NCI-H524 (cell line): ENCODE measurements around the gene UGT1A3.
A peak's percentile ranks its signal among the peaks of the same experiment; 100 is the strongest.

Source experiments
- DNase-seq, 2 experiments: peaks; one replicate each; lab custom pipeline; 2025; lab: John Stamatoyannopoulos, UW

UGT1A3 gene

DNA sequence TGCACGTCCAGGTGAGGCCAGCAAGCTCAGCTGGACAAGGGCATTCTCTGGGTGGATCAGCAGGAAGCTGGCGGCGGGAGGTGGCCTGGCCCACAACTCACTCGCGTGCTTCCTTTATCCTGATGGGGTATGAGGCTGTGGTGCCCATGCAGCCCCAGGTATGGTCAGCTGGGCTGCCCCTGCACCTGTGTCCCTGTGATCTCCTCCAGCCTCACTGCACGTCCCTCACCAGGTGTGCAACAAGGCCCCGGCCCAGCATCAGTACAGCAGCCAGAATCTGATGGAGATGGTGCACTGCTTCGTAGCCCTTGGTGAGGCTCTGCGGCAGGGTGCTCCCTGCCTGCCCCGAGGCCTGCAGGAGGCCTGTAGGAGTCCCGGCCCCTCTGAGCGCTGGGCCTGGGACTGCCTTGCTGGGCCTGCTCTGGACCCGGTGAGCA lies 66.9 kb downstream of the UGT1A3 start:
- DNase-seq, result no peak

DNA sequence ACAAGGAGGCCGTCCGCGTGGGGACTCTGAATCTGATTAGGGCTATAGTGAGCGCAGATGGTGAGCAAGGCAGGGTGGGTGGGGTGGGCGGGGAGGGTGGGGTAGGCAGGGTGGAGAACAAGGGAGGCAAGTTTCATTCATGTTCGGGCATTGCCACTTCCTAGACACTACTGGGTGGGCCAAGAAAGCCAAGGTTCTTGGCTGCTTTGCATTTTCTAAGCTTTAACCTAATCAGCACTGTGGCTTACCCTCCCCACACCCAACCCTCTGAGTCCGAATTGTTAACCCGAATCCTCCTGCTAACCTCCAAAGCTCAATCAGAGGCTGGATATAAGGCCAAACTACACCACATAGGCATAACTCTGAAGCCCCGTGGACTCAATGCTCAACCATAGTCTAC lies 67.4 kb downstream of the UGT1A3 start:
- DNase-seq, result peak in 1 of 2 experiments; percentile 24

DNA sequence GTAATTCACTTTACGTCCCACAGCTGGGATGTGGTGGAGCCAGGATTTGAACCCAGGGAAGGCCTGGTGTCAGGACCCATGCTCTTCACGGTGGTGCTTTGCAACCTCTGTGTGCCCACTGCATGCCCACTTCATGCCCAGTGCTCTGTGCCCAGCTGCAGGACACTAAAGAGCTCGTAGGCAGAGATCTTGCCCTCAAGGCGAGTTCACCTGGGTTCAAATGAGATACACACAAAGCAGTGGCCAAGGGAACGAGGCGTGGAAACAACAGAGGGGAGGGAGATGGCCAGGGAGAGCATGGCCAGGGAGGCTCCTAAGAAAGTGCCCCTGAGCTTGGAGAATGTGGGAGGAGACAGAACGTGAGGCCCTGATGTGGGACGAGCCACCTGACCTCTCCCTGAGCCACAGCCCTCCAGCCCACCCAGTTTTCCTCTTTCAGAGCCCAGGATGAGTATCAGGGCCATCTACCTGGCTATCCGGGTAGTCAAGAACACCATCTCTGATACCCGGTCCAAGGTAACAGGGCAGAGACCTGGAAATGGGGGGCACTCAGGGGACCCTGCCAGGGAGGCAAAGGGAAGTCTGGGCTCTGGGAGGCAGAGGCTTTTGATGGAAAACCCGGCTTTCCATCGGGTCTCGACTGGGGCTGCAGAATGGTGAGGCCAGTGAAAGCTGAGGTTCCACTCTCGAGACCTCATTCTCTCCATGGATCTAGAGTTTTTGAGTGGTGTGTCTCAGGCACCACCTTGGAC lies 69.7 kb downstream of the UGT1A3 start:
- no peak for DNase-seq

- peak; percentile 31 to 61 for DNase-seq
Measured at GRCh38 chr2:233799087-233799665, 70.3 kb downstream of the UGT1A3 start.

DNA sequence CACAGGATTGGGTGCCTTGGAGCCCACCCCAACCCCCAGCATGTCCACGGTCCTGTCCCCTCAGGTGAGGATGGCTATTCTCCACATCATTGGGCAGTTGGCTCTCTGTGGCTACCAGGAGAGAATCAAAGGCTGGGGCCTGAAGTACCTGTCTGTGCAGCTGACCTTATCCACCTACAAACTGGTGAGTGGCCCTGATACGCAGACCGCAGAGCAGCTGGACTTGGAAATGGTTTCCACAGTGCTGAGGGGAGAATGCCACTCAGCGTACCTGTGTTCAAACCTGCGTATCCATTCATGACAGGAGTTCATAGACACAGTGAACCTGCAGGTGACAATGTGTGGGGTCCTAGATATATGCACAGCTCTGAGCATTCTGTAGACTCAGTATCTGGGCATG lies 70.9 kb downstream of the UGT1A3 start:
- no peak for DNase-seq

DNA sequence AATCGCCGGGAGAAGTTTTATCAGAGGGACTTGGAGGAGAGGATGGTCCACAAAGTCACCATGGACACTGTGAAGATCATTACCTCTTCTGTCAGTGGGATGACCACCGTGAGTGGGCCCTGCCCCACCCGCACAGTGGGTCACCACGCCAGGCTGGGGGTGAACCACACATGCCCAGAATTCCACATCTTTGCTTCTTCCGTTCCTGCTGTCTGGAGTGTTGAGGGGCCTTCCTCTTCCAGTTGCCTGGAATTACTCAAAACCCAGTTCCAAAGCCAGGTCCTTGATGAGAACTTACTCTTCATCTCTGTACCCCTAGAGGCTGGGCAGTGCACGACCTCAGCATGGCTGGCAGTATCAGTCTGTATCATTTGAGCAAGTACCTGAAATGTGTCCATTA lies 71.4 kb downstream of the UGT1A3 start:
- DNase-seq, result no peak

DNA sequence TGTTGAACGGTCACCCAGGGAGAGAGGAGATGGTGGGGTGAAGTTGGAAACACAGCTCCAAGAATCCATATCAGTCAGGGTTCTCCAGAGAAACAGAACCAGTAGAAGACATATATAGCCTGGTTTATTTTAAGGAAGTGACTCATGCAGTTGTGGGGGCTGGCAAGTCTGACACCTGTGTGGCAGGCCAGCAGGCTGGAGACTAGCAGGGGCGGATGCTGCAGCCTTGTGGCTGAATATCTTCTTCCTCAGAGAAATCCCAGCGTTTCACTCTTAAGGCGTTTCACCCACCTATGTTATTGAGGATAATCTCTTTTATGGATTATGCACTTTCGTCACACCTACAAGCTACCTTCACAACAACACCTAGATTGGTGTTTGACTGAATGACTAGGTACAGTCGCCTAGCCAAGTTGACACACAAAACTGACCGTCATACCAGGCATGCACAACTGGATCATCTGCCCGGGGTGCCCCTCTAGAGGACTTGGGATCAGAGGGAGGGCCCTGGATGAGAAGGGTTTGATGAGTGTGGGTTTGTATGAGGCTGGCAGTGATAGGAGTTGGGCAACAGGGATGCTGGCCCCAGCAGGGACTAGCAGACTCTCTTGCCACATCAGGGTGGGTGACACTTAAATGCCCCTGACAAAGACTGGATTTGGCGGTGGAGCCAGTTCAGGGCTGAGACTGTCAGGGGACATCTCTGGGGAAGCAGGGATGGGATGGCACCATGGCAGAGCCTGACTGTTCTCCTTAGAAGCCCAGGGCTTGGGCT lies 72.7 kb downstream of the UGT1A3 start:
- no peak for DNase-seq

DNA sequence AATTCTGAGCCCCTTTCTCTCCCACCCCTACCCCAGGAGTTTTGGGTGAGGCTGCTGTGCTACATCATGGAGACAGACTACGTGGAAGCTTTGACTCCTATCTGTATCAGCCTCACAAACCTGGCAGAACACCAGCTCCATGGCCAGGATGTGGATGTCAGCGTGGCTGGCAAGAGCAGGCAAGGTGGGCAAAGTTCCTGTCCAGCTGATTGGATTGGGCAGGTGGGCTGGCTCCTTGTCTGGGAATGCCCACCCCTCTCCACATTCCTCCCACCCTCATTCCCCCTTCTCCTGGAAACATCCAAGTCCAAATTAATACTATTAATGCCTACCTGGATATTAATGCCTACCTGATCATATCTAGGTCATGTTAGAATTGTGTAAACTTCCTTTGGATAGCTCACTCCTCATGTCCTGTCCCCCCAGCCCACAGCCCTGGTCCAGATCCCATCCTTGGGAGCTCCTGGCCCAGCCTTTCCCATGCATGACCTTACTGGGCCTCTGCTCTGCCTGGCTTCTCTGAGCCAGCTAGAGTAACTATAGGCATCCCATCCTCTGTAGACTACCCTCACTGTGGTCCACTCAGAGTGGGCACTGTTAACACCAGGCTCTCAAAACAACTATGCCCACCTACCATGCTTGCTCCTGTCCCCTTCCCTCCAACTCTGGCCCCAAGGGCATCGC lies 73.4 kb downstream of the UGT1A3 start:
- DNase-seq, result no peak

GRCh38 chr2:233803292-233803911 lies 74.6 kb downstream of the UGT1A3 start:
- DNase-seq, result no peak

DNA sequence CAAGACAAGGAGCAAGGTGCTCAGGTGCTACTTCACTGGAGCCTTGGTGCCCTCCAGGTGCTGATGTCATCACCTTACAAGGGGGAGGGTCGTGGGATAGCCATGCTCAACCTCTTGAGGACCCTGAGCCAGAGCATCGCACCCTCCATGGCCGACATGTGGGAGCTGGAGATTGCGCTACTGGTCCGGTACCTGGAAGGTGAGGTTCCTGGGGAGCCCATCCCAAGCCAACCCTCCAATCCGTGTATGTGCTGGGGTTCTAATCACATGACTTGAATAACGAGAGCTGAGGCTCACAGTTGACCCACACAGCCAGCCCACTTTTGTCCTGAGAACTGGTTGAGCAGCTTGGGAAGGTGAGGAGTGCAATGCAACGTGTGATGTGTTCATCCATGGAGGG lies 75.2 kb downstream of the UGT1A3 start:
- no peak for DNase-seq

DNA sequence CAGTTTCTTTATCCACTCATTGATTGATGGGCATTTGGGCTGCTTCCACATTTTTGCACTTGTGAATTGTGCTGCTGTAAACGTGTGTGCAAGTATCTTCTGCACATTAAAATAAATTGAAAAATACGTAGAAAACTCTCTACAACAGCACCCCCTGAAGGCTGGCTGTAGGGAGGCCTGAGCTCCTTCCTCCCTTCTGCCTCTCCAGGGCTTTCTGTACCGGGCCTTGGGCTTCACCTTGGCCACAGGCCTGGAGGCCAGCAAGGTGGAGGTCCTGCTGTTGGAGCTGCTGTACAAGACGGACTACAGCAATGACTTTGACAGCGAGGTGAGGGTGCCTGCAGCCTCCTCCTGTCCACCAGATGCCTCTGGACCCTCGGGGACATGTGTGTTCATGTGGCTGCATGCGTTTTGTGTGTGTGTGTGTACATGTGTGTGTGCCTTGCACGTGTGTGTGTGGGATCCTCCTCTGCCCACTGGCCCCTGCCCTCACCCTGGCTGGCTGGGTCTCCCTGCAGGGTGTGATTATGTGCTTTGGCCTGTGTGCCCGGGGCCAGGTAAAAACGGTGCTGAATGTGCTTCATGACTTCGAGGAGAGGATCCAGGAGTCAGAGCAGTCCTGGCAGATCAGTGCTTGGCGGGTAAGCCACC lies 78.5 kb downstream of the UGT1A3 start:
- no peak for DNase-seq

DNA sequence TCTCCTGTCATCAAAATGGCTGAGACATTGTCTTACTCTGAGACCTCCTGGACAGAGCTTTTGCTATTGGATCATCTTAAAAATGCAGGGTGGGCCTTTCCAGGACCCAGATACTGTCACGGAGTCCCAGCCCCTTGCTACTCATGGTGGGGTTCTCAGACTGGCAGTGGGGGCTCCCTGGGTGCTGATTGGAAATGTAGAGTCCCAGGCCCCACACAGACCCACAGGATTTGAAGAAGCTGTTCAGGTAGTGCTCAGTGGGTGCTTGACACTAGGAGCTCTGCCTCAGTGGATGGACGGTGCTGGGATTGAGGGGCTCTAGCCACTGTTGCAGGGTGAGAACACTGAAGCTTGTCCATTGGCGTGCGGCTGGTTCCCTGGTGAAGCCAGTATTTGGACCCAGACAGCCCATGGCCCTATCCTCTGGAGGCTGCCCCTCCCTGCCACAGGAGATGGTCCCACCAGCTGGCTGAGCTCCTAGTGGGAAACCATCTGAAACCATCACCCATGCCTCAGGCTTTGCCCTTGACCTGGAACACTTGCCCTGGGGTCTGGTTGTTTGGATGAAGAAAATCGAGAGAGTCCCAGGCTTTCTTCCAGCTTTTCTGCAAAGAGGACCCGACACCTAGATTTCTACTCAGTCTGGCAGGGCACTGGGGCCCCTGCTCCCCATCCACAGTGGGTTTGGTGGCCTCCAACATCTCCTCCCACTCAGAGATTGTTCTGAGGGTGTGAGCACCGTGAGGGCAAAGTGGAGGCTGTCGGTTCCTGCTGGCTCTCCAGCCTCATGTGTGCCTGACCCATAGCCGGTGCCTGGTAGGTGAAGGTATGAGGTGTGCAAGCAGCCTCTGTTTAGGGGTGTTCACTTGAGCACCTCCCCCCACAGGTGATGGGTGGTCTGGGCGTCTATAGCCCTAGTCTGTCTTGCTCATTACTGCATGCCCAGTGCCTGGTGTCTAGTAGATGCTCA lies 79.4 kb downstream of the UGT1A3 start:
- DNase-seq, result no peak

DNA sequence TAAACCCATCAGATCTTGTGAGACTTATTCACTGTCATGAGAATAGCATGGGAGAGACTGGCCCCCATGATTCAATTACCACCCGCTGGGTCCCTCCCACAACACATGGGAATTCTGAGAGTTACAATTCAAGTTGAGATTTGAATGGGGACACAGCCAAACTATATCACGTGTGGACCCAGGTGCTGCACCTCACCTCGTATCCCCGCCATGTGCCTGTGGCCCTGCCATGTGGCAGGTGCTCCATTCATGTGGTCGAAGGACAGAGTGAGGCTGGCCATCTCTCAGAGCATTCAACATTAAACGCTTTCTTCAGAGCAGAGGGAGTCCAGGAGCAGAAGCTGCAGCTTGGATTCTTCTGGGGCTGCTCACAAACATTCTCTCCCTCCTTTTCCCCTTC lies 81.5 kb downstream of the UGT1A3 start:
- DNase-seq, result no peak

DNA sequence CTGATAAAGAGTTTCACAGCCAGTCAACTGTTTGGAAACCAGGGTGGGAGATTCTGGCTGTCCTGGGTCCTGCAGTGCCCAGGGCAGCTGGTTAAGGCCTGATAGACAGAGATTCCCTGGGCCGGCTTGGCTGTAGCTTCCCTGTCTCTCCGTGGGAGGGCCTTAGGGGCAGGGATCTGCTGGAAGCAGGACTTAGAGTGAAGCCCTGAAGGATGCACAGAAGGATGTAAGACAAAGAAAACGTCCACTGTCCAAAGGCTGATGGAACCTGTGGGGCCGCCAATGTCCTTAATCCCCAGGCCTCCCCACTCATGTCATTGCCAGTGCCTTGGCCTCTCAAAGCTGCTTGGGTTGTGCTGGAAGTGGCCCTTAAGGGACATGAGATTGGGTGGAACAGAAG lies 82.2 kb downstream of the UGT1A3 start:
- DNase-seq, result no peak

DNA sequence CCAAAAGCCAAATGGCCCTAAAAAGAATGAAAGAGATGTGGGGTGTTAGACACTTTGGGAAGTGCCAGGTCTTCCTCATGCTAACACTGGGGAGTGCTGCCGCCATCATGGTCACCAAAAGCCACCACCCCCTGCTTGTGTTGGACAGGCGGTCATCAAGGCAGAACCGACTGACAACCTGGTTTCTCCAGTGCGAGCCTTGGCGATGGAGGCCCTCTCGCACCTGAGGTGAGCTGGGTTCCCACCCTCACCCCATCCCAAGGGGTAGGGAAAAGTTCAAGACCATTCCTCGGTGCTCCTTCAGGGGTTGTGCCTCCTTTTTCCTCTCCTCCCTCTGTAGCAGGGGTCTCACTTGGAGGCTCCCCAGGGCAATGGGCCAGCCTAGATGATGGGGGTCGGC lies 82.9 kb downstream of the UGT1A3 start:
- DNase-seq, result no peak

DNA sequence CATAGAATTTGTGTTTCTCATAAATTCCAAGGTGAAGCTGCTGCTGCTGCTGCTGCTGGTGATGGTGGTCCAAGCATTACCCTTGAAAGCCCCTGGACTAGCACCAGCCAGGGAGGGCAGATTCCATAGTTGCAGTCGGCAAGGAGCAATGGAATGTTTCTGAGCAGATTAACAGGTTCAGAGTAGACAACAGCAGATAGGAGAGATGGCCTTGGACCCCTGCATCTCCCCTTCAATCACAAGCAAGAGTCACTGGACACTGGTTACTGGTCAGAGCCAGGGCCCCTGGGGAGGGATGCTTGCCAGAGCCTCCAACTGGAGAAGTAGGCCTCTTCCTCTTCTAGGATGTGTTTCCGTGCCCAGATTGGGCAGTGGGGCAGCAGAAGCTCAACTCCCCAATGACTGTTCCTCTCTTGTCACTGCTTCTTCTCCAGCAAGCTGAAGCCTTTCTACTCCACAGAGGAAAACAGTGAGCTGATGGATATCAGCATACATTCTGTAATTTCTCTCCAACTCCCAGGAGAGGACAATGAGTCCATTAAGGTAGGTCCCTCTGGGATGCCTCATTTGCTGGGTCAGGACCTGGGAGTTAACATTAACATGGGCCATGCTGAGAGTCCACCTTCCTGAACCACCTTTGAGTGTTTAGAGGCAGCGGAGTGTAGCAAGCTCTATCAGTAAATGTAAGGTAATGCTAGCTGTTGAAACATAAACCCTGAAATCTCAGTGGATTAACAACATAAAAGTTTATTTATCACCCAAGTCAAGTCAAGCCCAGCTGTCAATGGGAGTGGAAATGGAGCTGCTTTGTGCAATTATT lies 84.6 kb downstream of the UGT1A3 start:
- no peak for DNase-seq

DNA sequence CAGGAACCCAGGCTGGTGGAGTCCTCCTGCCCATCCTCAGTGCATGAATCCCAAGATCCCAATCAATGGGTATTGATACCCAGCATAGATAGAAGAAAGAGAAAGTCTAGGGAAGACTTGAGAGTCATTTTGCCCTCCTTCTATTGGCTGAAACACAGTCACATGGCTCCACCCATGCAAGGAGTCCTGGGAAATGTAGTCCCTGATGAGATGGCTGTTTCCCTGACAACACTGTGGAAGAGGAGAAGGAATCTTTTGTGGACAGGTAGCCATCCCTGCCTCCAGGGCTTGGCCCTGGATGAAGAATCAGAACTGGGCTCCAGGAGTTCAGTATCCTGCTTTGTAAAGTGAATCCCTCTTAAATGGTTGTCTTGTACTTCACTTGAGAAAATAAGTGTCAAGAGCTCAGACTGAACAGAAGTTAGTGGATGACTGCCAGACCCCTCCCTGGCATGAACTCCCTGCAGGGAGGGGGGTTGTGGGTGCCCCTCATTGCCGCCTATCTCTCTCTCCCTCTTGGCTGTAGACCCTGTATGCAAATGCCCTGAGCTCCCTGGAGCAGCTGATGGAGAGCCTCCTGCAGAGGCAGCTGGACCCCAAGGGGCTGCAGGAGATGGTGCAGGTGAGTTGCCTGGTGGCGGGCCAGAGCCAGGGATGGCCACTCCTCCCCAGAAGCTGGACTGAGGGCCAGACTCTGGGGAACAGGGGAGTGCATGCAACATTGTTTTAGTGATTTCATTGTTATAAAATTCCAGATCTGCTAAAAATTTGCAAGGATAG lies 85.4 kb downstream of the UGT1A3 start:
- DNase-seq, result peak in 1 of 2 experiments; percentile 34

DNA sequence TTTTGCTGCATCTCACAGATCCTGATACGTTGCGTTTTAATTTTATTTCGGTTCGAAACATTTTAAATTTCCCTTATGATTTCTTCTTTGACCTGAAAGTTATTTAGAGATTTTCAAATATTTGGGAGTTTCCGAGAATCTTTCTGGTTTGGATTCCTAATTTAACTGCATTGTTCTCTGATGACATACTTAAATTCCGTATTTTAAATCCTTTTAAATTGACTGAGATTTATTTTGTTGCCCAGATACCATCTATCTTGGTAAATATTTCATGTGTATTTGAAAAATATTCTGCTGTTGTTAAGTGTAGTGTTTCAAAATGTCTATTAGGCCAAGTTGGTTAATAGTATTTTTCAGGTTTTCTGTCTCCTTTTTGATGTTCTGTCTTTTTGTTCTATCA lies 87.0 kb downstream of the UGT1A3 start:
- DNase-seq, result no peak

DNA sequence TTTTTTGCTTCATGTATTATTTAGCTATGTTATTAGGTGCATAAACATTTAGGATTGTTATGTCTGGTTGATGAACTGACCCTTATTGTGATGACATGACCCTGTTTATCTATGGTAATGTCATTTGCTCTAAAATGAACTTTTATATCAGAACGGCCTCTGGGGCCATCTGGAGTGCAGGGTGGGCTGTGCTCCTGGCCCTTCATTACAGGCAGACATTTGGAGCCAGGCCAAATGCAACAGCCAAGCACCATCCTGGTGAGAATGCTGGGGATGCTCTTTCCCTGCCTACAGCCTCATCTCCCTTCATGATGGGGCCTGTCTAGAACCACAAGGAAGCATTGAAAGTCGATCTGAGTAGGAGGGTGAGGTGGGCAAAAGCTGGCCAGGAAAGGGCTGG lies 87.5 kb downstream of the UGT1A3 start:
- peak; percentile 12 to 66 for DNase-seq
